CD4-positive, alpha-beta T cell treated with Interferon alpha-2 for 1 hour (primary cell): ENCODE results near the gene GASK1B.
A peak's percentile ranks its signal among the peaks of the same experiment; 100 is the strongest.

Experiments used
- DNase-seq, 2 donors: peaks; one replicate each; pipeline ENCODE4 v3.0.0-alpha.2; 2020 to 2022

Gene GASK1B

DNA sequence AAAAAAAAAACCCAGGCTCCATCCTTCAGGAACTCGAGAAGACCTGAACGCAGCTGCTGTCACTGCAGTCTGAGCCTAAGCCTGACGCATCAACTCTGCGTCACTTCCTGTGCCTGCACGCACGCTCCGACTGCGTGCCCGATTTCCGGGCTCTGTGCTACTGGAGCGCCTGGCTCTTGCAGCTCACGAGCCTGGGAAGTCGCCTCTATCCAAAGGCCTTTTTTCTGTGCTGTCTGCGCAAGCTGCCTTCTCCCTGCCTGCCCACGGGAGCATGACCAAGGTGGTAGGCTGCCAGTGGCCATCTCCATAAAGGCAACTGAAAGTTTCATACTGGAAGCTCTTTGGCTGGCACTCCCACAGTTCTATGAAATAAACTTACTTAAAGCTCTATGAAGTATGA lies 9.9 kb upstream of the GASK1B start:
- DNase-seq: no peak

DNA sequence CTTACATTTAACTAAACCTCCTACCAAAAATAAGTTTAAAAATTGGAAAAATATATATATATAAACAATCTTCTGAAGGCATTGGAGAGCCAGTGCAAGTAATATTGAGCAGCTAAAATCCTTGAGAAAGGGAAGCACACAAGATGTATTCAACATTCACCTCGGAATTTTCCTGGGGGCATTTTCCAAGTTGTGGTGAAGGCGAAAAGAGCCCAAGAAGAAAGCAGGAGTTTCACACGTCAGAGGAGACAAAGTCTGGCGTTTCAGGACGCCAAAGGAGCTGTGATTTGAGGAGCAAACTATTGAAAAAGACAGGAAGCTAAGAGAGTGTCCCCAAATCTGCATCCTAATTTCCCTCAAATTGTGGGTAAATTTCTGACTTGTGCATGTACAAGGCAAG lies 9.1 kb upstream of the GASK1B start:
- DNase-seq: no peak

DNA sequence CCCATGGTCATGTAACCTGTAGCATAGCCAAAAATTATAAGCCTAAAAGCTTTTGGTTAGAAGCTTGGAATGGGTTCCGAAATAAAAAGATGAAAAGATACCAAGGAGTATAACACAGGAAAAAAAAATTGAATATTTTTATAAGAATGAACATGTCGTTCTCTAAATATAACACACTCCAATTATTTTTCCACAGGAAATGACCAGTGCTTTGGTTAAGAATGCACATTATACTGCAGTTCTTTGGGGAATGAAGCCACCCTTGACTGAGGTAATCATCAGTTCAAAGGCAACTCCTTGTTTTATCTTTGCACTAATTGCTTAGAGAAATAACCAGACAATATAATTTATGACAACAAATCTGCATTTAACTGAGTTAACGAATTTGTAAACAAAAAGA lies 6.6 kb upstream of the GASK1B start:
- DNase-seq: no peak

DNA sequence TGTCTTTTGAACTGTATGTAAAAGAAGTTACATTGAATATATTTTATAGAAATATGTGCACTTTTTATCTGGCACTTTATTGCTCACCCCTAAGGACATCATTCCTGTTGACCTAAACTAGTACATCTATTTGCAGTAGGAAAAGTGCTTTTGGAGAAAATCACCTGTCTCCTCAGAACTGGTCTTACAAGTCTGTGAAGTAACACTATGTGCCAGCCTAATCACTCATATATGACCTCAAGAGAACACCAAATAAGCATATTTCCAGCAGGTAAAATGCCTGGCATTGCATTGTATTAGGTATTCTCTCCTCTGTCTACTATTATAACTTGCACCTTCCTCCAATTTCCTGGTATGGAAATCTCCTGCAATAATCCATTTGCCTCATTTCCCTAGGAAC lies 4.0 kb upstream of the GASK1B start:
- DNase-seq: no peak

DNA sequence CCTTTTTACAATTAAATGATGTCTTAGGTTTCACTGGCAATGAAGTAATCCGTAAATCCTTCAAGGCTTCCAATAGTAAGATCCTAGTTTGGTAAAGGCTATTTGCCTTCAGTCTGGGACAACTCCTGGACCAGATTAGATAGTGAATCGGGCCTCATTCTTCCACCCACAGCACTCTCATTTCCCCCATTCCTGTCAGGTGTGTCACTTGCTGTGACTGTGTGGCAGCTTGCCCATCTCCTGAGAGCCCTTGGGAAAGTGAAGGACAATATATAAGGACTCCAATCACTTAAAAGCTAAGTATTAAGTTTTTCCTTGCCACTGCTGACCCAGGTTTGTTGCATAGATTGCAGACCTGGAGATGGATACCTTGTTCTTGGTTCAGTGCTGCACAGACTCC lies 3.3 kb upstream of the GASK1B start:
- DNase-seq: no peak

DNA sequence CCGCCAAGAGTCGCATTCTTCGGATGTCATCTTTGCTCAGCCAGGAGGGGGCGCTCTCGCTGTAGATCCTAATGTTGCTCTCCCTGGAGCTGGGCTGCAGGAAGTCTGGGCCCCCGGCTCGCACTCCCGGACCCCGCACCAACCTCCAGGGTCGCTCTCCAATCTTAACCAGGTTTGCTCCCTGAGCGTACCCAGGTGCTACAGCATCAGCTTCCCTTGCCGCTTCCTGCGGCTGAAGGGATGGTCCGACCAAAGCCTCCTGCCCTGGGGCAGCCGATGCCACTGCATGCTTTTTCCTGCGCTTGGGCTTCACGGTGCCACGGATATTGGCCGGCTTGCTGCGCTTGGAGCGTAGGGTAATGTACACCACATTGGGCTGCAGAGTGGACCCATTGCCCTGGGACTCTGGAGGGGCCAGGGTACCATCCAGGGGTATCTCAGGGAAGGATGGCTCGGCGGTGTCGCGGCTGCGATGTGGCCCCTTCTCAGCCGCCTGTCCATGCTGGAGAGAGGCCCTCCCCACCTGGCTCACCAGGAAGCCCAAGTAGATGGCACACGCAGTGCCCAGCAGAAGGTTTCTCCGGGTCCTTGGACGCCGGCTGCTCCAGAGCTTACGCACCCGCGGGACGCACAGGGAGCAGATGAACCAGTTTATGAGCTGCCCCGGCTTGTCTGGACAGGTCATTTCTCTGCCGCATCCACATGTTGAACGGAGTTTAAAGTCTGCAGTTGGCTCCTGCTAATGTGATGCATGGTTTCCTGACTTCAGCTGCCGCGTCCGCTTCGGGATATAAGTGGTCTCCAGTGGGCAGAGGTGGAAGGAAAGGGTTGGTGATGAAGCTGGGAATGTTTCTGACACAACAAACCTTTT lies 1.9 kb downstream of the GASK1B start:
- DNase-seq: peak; percentile 4 to 29

DNA sequence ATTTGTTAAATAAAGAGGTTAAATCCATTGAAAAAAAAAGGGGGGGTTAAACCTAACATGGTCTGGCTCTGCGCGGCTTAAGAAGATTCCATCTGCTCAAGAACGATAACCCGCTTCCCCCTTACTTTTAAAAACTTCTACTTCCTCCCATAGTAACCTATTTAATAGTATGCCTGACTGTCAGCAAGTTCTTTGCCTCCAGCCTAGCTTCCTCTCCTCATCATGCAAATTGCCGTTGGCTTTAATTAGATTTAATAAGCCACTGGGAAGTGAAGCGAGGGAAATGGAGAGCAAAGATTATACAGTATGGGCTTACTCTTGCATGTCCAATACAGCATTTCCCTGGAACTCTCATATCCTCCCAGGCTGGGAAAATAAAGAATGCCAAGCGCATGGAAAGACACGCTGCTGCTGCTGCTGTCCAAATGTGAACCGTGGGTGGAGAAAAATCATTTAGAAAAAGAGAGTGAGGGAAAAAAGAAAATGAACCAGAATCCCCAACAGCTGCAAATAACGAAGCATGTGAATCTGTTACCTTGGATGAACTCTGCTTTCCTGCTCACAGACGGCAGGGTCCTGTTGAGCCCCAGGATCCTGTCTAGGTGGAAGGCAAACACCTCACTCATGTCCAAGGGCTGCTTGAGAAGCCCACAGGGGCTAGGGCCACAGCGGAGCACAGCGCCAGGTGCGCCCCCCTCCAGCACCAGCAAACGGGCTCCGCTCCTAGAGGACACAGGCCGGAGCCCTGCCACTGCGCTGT lies 2.7 kb downstream of the GASK1B start:
- DNase-seq: no peak

DNA sequence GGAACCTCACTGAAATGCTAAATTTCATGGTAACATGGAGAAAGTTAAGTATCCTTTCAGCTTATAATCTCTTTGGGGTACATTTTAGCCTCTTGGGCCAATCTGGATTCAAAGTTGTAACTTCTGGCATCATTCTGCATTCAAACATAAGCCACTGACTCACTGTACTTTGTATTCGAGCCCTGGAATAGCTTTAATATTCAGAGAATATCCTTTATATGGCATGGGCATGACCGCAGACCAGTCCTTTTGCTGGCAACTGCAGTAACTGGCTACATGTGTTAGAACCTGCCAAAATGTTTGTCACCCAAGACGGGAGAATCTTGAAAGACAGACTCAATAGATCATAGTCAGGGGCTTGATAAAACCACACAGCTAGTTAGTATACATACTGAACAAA lies 3.3 kb downstream of the GASK1B start:
- DNase-seq: no peak

DNA sequence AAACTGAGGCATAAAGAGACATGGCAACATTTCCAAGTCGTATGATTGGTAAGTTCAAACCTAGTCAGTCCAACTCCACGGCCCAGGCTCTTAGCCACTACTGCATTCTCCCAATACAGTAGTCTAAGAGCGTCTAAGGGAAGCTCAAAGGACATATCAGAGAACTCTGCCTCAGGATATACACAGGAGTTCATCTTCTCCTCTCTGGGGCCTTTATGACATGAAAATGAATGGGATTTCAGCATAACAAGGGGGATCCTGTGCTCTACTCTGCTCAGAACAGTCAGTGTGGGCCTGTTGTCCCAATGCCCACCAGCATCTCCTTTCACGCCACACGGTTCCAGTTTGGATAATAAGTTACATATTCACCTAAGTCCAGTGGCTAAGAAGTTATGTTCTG lies 4.2 kb downstream of the GASK1B start:
- DNase-seq: no peak

DNA sequence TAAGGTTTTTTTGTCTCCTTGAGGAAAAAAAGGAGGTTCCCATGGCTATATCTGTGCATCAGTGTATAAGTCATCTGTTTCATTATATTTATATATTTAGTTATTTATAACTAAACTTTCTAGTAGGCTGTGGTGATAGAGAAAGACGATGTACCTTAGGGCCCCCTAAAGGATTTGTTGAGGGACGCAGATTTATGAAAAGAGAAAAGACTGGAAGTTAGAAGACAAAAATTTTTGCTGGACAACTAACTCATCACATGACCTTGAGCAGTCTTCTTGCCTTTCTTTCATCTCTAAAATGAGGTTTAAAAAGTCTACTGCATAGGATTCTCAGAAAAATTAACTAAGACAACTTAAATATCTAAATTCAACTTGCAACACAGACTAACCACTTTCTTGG lies 6.1 kb downstream of the GASK1B start:
- DNase-seq: no peak

DNA sequence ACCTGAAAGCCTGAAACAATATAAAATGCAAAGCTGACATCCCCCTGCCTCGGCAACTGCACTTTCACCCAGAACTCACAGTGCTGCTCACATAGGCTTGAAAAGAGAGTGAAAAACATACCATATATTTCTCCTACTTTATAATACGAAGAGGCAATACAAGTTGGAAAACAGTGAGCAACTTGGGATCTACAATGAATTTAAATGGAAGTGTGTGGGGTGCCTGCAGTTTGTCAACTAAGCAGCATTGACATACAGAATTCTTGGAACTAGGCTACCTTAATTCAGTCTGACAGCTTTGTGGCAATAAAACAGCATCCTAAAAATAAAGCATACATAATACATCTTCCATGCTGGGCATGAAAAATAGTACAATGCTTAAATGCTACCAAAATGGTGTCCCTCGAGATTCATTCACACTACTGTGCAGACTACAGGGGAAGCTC lies 8.0 kb downstream of the GASK1B start:
- DNase-seq: no peak

DNA sequence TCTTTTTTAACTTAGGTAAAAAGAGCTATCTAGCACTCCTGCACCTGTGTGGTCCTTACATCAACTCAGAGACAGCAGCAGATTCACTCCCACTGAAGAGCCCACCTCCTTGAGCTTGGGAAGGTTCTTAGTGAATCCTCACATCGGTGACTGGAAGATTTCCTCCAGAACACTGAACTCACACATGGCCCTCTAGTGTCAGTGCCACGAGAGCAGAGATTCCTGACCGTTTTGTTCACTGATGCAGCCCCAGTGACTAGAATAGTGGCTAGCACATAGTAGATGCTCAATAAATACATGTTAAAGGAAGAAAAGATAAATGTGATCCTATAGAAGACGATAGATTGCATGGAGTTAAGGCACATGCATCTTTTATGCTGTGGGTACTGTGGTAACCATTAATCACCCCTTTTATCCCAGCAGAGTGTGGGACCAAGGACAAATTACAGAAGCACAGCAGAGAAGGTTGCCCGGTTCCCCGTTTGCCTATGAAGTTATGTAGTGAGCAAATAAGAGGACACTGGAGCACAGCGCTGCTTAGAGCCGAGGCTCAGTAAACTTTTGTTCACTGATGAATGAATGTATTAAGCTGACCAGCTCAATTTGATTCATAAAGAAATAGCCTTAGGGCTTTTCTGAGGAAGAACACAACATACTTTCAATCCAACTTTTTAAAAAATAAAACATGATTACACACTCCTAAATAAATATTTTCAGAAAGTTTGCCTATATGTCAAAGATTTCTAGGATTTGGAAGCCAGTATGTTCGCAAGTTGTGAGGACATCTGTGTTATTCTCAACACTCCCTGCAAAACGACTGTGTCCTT lies 8.7 kb downstream of the GASK1B start:
- DNase-seq: no peak

DNA sequence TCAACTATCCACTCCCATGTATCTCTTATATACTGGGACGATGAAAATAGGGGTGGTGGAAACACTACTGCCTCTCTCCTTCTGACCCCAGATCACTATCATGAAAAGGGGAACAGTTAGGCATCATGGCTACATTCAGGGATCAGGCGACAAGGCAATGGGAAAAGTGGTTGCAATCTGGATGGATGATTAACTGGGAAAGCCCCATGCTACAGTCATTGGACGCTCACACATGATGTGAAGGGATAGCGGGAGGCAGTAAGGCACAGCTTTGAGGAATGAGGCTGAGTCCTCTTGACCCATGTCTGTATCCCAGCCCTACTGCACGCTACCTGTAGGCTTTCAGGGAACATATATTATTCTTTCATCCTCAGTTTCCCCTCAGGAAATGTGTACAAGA lies 10.2 kb downstream of the GASK1B start:
- DNase-seq: no peak

DNA sequence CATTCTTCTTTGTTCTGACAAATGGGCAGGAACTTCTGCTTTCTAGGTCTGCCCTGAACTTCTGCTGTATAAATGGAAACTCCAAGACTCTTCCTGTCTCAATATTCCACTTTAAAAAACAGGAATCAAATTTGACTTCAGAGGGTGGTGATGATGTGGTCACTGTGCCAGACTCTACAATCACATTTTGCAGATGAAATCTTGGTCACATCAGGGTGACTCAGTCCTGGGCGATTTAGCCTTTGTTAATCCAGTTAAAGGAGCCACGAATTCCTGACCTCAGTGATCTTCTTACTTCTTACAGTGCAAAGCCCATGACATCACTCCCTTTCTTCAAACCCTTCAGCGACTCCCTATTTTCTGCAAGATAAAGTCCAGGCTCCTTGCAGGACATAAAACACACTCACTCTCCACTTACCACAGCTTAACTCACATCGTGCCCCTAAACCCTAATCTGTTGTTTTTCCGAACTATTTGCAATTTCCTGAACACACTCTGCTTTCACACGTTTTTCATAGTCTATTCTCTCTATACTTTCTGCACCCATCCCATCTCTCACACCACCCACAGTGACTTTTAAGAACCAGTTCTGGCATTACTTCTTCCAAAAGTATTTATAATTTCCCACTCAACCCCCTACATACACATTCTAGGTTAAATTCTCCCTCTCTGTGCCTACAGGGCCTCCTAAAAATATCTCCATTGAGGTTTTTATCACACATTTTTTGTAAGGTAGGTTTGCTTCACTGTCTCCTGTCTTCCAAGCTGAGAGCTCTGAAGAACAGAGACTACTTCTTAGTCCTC lies 11.1 kb downstream of the GASK1B start:
- DNase-seq: peak in 1 of 2 donors; percentile 28

DNA sequence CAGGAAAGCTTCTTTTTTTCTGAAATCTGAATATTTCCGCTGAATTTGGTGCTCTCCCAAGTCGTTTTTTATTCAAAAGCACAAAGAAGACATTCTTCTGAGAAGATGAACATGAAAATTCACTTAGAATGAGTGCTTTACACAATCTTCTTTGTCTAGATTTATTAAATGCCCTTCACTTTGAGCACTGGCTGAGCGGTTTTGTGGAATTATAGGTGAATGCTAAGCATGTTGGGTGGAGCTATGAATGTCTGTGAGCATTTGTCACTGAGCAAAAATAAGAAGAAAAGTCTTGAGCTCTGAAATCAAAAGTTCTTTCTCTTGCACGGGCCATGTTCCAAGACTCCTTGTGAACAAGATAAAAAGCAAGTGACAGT lies 13.1 kb downstream of the GASK1B start:
- DNase-seq: no peak

DNA sequence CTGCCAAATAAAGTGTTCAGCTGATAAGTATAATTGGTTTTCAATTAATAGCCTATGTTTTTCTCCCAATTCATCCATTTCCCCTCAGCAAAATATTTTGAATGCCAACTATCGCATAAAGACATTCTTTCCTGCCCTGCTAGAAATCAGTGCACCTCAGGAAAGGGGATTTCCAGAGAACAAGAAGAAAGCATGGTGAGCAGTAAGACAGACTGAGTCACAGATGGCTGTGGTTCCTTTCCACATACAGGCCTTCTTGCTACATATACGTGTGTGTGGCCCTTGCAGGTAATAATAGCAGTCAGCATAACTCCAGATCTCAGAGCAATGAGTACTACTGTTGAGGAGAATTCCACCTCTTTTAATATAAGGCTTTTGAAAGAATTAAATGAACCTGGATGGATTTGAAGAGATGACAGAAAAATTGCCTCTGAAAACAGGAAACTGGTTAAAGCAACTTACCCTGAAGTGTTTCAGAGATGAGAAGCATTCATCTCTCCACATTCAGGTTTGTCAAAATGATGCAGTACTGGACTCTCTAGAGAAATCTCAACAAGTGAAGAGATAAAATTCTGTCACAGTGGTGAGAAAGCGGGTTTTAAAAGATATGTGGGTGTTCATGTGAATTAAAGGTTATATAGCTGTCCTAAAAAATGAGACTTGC lies 13.6 kb downstream of the GASK1B start:
- no peak for DNase-seq

DNA sequence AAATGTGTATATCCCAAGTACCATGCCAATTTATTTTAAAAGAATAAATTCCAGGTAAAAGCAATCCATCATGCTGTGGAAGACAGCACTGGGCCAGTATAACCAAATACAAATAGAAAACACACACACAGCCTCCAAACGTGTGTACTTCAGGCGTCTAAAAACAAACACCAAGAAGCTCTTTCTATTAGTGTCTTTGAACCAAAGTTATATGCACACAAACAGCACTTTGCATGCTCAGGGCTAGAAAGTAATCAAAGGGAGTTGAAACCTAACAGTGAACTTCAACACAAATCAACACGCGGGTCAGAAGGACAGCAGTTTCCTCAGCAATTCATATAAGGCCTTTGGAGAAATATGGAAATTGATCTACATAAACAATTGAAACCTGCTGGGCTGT lies 15.4 kb downstream of the GASK1B start:
- DNase-seq: no peak

DNA sequence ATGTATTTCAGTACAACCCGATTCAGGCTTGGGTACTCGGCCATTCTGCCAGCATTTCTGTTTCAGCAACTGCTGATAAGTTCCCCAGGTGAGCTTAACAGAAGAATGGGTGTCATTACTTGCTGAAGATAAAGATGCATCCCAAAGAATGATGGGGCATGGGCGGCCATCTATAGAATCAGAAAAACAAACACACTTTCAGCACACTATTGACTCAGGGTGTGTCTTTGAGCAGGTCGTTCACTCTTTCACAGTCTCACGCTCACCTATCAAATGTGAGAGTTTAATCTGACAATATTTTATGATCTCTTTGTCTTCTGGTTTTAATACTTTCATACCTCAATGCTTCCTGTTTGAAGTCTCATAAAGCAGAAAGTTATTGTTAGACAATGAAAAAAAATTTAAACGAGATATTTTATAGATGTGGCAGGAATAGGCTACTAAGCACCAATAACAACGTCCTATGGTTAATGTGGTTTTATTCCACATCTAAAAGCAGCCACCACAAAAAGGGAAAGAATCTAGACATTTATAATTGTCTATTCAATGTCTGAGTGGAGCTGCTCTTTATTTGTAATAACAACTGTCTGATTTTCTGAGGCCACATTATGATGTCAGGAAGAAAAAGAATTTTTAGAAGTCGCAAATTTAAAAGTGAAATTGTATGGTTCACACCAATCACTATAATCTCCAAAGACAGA lies 17.0 kb downstream of the GASK1B start:
- DNase-seq: no peak

DNA sequence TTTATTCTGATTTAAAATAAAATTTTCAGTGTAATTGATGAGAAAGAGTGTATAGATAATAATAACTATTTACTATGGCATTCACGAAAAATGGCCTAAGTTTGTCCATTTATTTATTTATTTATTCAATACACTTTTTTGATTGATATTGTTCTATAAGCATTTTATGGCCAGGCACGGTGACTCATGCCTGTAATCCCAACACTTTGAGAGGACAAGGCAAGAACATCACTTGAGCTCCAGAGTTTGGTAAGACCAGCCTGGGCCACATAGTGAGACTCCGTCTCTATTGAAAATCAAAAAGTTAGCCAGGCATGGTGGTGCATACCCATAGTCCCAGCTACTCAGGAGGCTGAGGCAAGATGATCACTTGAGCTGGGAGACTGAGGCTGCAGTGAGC lies 25.7 kb downstream of the GASK1B start:
- DNase-seq: no peak

DNA sequence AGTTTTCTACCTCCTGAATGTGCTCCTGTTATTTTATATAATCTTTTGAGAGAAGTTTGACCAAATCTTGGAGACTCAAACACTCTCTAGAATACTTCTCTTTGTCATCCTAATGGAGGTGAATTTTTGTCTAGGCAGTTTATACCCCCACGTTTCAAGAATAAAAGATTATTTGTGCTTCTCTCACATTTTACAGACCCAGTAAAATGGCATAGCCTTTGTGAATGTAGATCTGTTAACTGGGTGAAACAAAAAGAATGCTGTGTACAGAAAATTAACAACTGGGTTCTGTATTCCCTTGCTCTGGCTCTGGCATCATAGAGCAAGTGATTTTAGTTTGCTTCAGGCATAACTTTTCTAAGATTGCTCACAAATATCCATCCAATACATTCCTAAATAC lies 26.1 kb downstream of the GASK1B start:
- DNase-seq: no peak

DNA sequence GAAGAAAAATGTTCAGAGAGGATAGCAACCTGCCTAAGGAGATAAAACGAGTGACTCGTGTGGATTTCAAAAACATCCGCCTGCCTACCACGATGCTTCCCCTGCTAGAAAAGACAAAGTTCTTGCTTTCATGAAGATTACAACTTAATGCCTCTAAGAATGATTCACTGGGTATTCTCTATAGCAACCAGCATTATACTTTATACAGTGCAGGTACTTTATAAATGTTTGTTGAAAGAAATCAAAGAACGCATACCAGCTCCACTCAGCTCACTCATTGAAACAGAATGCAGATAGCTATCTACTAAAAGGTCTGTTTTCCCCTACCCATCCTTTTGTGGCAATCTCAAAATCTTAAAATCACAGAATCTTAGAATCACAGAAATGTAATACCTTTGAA lies 33.7 kb downstream of the GASK1B start:
- DNase-seq: no peak
